GM19372 (cell line): ENCODE results near the gene IMPA2.

Experiments used
- ATAC-seq: cut with Tn5 transposase; IDR thresholded peaks from one replicate; pipeline ENCODE4 v1.9.1; 2021; ENCODE audit warnings: mild to moderate bottlenecking, low read depth, moderate library complexity; ENCODE audit not compliant: unreplicated experiment

Gene IMPA2

DNA sequence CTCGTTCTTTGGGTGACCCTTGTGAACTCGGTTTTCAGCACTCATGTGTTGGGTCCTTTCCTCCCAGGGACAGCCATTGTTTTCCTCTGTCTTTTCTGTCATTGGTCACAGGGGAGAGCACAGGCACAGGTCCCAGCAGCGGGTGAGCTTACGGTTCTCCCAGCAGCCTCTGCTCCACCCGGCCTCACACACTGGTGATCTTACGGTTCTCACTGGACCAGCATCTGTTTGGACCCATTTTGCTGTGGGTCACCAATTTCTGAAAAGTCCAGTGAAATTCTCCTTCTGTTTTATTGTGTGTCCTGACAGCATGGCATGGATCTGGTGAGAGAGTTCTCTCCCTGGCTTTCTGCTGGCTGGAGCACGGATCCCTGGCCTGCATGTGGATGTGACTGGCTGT is 62.5 kb downstream of the IMPA2 start:
- ATAC-seq: no peak

DNA sequence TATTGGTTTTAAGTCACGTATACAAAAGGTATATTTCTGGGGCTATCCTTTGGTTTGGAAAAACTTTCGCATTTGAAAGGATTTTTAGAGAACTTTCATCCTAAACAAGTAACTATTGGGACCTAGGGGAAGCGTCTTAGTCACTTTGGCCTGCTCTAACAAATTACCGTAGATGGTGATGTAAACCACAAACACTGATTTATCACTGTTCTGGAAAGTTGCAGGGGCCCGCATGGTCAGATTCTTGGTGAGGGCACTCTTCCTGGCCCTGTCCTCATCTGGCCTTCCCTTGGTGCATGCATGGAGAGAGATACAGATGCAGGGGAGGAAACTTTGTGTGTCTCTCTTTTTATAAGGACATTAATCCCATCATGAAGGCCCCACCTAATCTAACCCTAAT is 63.3 kb downstream of the IMPA2 start:
- ATAC-seq: no peak

DNA sequence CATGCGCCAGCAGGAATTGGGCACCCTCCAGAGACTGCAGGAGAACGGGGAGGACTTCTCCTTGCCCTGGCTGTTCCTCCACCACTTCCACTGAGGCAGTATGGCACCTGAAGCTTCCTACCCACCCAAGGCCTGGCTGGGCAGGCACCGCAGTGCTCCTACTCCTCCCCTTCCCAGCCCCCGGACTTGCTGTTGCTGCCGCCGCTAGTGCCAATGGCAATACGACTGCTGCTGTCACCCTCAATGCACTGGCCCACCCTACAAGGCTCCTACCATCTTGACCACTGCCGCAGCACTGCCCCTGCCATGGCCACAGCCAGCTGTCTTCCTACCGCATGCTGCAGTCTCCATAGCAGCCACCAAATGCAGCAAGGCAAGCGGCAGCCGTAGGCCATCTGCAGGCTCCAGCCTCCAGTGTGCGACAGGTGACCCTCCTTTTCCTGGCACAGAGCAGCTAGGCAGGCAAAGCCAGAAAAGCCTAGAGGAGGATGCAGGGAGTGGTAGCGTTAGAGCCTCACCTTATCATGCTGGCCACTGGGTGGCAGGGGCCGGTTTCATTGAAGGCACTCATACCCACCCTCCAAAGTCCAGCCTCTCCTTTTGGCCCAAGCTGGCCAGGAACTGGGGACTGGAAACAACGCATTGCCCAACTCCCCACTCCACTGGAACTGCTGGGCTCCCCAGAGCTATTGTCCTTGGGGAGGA is 64.9 kb downstream of the IMPA2 start:
- no peak for ATAC-seq

DNA sequence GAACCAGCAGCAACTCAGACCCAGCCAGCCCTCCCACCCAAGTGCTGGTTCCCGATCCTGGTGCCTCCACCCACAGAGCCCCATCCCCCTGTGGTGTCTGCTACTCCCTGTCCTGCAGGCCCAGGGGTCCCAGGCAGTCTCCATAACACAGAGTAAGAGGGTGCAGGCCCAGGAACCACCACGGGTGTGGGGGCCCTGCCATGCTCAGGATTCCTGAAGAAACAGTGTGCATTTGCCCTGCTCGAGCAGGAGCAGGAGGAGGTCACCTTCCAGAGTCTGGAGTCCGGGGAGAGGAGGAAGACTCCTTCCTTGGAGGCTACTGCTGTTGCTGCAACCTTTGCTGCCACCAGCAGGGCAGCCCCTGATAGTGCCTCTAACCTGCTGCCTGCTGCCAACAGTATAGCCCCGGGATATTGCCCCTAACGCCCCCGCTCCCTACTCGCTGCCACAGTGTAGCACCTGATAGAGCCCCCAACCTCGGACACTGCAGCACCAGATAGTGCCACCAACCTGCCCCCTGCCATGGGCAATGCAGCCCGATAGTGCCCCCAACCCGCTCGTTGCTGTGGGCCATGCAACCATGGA is 65.5 kb downstream of the IMPA2 start:
- ATAC-seq: no peak

DNA sequence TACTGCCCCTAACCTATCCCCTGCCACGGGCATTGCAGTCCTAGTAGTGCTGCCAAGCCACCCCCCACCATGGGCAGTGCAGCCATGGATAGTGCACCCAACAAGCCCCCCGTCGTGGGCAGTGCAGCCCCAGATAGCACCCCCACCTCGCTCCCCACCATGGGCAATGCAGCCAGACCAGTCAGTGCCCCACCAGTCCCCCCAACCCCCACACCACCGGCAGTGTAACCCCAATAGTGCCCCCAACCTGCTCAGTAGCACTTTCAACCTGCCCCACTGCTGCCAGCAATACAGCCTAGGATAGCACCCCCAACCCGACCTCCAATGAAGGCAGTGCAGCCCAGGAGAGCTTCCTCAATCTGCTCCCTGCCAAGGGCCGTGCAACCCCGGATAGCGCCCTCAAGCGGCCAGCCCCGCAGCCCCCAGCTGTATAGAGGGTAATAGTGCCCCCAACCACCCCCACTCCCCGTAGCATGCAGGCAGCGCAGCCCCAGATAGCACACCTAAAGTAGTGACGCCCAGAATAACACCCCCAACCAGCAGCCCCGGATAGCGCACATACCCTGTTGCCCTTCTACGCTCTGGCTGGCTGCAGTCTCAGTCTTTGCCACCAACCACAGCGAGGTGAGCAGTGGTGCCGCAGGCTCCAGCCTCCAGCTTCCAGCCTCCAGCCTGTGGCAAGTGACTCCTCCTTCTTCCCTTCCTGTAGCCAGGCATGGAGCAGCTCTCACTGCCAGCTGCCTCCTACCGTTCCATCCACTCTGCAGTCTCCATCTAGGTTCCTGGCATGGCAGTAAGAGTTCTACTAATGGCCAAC is 66.9 kb downstream of the IMPA2 start:
- ATAC-seq: no peak

DNA sequence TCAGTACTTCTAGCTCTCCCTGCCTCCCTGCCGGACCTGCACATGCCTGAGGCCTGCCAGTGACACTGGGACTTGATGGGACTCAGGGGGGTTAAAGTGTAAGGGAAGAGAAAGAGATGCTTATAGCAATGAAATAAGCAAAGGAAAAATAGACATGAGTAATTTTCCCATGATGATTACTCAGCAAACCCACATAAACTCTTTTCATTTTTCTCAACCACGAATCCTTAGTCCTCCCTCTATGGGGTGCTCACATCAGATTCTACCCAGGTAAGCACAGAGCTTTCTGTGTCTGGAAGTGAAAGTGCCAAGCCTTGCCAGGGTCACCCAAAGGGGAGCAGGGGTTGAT is 67.5 kb downstream of the IMPA2 start:
- no peak for ATAC-seq

DNA sequence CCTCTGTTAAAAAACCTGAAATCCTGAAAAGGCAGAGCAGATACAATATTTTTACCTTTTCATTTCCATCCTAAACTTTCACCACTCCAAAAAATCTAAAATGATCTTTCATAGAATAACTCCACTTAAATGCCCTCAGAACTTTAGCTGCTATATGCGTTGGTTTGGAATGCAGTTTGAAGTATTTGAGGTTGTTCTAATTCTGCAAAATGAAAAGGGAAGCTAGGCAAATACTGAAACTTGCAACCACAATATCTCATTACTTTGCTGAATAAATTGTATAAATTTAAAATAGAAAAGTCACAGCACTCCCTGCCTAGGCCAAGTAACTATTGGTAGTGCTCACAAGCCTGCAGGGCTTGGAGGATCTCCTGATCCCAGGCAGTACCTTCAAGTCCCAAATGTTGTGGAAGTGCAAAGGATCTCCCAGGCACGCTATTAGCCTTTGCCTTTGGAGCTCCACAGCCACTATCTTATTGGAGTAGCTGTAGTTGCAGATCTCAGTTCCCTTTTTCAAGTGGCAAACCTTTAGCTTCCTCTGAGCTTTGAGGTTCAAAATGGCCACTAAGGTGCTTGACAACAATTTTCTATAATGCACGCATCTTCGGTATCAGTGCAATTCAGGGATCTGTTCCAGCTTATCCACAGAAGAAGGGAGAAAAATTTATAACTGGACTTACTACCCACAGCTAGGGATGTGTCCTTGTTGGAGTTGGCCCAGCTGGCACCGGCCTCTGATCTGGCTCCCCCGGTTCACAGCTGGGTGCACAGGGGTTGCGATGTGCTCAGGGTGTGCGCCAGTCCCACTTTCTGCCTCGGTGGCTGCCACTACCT is 68.9 kb downstream of the IMPA2 start:
- peak; percentile 89 for ATAC-seq

DNA sequence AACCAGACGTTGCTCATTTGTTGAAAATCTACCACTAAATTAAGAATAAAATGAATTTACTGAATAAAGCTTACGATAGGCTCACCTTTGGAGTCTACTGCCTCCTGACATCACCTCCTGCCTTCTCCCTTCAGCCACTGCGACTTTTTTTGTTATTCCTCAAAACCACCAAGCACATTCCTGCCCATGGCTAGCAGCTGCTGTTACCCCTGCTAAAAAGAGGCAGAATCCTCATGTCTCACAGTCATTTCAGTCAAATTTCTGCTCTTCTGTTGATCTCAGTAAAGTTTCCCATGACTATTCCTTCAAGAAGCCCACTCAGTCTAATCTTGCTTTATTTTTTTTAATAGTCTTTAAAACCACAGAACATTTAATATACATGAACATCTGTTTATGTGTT is 71.6 kb downstream of the IMPA2 start:
- no peak for ATAC-seq

DNA sequence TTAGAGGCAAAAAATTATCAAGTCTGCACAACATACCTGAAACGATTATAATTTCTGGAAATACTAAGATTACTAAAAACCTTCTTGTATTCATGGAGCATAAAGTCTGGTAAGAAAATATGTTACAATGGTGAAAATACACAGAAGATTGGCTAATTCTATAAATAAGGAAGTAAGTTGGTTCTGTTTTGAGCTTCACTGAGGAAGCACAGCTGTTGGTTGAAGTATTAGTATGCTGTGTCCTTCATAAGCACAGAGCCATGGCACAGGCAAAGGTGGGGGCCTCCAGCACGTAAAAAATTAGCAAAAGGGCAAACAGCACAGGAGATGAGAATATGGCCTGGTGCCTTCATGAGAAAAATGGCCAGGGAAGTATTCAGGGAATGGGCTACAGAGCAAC is 72.0 kb downstream of the IMPA2 start:
- no peak for ATAC-seq

DNA sequence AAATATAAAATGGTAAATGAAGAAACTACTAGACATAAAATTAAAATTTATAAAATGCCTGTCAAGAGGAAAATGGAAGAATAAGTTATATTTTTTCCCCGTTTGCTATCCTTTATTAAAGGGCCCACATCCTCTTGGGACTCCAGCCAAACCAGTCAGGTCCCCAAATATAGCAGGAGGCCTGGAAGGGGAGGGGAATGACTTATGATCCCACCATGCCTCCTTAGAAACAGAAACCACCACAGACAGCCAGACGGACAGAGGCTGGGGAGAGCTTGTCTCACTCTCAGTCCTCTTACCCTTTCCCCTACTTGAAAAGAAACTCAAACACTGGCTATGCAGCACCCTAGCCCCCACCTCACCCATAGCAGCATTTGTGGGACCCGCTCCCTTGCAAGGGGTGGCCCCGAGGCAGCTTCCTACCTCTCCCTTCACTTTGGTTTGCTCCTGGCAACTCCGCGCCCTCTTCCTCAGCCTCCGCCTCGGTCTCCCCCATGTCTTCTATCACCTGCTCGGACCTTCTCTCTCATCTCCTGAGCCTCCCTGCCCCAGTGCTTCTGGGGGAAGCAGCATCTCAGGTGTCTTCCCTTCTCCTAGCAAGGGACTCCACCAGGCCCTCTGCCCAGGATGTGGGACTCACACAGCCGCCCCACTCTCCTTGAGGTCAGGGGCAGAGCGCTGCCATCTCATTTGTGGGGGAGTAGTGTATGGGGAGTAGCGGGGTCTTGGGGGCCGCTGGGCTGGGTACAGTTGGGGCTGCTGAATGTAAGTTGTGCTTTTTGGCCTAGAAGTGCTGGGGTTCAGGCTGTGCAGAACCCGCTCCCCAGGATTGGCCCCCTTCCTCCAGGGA is 75.0 kb downstream of the IMPA2 start:
- no peak for ATAC-seq

DNA sequence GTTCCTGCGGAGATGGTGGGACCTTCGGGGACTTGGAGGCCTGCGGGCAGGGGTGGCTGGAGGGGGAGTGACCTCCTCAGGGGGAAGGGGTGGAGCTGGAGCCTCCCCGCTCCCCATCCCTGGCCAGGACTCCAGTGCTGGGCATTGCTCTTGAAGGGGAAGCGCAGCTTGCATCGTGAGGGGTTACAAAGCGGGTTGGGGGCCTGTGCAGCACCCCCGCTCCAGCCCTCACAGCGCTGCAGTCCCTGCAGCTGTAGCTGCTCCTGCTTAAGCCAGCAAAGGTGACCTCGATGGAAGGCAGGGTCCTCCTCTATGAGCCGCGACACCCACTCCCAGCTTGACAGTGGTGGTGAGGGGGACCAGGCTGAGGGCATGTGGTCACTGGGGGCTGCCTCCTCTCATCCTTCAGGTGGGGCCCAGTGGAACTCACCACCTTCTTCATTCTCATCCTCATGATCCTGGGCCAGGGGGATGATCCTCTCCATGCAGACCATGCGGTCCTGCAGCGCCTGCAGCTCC is 75.6 kb downstream of the IMPA2 start:
- ATAC-seq: no peak

DNA sequence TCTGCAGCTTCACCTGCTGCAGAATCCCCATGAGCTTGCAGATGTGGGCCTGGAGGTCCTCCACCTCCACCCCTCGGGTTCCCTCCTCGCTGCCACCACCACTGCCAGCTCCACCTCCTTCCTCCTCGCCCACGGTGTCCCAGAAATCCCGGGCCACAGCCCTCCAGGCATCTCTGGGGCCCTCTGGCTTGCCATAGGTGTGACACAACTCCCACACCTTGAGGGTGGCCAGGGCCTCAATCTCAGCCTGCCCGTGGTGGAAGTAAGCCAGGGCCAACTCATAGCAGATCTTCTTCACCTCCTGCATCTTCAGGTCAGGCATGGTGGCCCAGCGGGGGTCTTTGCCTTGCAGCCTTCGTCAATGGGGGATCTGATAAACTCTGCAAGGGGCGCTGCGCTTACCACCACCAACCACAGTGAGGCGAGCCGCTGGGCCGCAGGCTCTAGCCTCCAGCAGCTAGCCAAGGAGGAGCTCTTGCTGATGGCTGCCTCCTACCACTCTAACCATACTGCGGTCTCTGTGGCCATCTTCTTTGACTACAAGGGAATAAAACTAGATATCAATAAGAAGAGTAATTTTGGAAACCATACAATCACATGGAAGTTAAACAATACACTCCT is 76.2 kb downstream of the IMPA2 start:
- ATAC-seq: no peak

DNA sequence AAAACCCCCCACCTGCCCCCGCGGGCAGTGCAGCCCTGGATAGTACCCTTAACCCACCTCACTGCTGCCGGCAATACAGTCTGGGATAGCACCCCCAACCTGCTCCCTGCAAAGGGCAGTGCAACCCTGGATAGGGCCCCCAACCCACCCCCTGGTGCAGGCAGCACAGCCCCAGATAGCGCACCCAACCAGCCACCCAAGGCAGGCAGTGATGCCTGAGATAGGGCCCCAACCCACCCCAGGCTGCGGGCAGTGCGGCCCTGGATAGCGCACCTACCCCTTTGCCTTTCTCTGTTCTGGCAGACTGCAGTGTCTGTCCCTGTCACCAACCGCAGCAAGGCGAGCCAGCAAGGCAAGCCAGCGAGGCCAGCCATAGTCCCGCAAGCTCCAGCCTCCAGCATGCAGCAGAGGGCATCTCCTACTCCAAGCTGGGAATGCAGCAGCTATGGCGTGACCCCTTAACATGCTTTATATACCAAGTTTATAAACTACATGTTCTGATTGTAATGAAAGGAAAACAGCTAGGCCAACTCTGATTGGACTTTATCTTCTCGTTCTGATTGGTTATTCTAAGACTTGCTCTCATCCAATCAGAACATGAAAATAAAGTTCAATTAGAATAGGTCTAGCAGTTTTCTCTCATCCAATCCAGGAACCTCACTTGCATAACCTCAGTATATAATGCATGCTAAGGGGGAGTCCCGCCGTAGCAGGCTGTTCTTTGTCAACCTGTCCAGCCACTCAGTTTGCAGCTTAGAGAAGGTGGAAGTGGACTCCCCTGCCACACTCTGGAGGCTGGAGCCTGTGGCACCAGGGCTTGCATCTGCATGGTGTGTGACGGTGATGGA is 78.3 kb downstream of the IMPA2 start:
- ATAC-seq: no peak

DNA sequence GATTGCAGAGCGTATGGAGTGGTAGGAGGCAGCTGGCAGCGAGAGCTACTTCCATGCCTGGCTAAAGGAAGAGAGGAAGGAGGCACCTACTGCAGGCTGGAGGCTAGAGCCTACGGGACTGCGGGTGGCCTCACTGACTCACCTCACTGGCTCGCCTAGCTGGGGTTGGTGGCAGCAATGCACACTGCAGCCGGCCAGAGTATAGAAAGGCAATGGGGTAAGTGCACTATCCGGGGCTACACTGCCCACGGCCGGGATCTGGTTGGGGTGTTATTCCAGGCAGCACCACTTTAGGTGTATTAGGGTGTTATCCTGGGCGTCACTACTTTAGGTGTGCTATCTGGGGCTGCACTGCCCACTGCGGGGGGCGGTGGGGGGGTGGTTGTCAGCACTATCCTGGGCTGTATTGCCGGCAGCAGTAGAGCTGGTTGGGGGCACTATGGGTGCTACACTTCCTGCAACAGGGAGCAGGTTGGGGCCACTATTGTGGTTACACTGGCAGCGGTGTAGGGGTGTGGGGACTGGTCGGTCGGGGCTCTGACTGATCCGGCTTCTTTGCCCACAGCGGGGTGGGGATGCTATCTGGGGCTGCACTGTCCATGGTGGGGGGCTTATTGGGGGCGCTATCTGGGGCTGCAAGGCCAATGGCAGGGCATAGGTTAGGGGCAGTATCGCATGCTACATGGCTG is 79.0 kb downstream of the IMPA2 start:
- ATAC-seq: no peak

DNA sequence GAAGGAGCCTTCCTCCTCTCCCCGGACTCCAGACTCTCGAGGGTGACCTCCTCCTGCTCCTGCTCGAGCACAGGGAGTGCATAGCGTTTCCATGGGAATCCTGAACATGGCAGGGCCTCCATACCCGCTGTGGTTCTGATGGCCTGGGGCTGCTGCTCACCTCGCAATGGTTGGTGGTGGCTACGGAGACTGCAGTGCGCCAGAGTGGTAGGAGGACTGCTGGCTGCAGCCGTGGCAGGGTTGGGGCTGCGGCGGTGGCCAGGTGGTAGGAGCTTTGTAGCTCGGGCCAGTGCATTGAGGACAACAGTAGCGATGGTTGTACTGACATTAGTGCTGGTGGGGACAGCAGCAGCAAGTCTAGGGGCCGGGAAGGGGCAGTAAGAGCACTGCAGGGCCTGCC is 80.4 kb downstream of the IMPA2 start:
- no peak for ATAC-seq

DNA sequence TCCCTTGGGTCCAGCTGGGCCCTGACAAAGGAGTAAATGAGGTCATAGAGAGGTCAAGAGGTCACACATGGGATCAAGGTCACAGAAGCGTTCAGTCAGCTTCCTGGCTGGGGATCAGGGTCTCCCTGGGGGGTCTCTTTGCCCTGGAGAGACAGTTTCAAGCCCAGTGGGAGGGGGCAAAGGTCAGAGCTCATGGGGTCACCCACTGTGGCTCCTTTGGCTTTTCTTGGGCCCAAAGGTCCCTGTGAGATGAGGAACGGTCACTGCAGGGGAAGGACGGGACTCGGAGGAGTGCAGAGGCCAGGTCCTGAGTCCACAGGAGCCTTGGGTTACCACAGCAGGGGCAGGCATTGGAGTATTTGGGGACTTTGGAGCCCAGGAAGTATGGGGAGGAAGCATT is 81.7 kb downstream of the IMPA2 start:
- no peak for ATAC-seq

DNA sequence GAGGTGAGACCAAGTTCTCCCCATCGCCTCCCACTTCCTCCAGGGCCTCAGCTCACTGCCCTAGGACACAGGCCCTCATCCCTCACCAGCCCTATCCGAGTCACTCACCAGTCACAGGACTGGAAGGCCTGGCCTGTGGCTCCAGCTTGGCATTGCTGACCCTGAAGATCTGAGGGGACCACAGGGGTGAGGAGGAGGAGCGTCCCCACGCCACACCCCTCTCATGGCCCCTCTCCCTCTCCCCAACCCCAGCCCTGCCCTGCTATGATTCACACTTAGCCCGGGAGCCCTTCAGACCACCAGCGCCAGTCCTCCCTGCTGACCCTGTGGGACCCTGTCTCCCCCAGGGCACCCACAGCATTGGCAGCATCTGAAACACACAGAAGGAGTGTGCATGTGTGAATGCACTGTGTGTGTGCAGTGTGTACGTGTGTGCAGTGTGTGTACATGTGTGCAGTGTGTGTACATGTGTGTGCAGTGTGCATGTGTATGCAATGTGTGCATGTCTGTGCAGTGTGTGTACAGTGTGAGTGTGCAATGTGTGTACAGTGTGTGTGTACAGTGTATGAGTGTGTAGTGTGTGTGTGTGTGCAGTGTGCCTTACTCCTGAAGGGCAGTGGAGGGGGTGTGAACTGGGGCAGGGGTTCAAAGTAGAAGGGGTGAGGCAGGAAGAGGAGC is 82.9 kb downstream of the IMPA2 start:
- ATAC-seq: no peak
